PC-3 (cell line): ENCODE data around the gene REV1.

Experiments
- EZH2 ChIP-seq: fragments of 300-600 bp; sonication (generic); IDR thresholded peaks from one replicate; pipeline ENCODE4 v1.6.1; 2017; ENCODE audit warnings: antibody characterized with exemption, mild to moderate bottlenecking, low read length; ENCODE audit not compliant: unreplicated experiment
- EZH2phosphoT487 ChIP-seq: fragments of 300-600 bp; sonication (generic); IDR thresholded peaks from 2 replicates; pipeline ENCODE4 v1.6.1; 2018; ENCODE audit warnings: mild to moderate bottlenecking, antibody characterized with exemption, low read length, borderline replicate concordance
- TF ChIP-seq, protein P1 (sequence below): fragments of 300-600 bp; sonication (generic); conservative IDR thresholded peaks from 2 replicates; pipeline ENCODE4 v1.5.1; 2017; ENCODE audit warnings: antibody characterized with exemption, low read depth, mild to moderate bottlenecking, low read length

DNA sequence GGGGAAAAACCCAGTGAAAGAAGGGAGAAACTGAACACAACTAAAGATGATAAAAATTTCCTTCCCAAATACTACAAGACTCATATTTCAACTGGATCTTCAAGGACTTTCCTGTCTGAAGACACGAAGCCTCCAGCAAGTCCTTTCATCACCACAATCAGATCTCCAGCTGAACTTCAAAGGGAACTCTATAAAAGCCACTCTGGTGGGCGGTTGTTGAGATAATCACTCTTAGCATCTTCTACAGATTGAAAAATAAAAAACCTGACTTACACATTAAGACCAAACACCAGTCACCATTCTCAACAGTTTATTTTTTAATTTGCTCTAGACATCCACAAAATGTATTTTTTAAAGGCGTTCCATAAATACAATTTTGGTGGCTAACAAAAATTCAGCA lies 4.4 kb downstream of the REV1 start:
- TF ChIP-seq, protein P1, sequence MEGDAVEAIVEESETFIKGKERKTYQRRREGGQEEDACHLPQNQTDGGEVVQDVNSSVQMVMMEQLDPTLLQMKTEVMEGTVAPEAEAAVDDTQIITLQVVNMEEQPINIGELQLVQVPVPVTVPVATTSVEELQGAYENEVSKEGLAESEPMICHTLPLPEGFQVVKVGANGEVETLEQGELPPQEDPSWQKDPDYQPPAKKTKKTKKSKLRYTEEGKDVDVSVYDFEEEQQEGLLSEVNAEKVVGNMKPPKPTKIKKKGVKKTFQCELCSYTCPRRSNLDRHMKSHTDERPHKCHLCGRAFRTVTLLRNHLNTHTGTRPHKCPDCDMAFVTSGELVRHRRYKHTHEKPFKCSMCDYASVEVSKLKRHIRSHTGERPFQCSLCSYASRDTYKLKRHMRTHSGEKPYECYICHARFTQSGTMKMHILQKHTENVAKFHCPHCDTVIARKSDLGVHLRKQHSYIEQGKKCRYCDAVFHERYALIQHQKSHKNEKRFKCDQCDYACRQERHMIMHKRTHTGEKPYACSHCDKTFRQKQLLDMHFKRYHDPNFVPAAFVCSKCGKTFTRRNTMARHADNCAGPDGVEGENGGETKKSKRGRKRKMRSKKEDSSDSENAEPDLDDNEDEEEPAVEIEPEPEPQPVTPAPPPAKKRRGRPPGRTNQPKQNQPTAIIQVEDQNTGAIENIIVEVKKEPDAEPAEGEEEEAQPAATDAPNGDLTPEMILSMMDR: no peak
- TF ChIP-seq EZH2: no peak
- no peak for TF ChIP-seq EZH2phosphoT487
